ENCODE measurements around the gene EP400. TPM values are rescaled to one million over a fixed set of nuclear protein-coding genes. Genes with fewer than 3 reads are reported as not detected.

EP400 gene
- total and polyA plus RNA-seq, 2 of the 8 experiments (the other 6 are each of a cell fraction or from before 2014, with no cell fraction given): 13.1 to 69.7 TPM

GRCh38 chr12:132109741-132110140, 160.0 kb downstream of the EP400 start (continued):
- TF ChIP-seq CTCF (IDR thresholded peaks at IDR 0.05; ENCODE audit: control extremely low read depth in 1 of 3, insufficient read depth in 1 of 3, low read depth in 1 of 3, low read length in 3 of 3) (no peak), PHF8 (conservative IDR thresholded peaks at IDR 0.05; ENCODE audit: low read depth, low read length) (no peak), ASH2L (IDR thresholded peaks at IDR 0.05; ENCODE audit: low read length) (no peak), HDAC2 (IDR thresholded peaks at IDR 0.05; ENCODE audit: borderline replicate concordance in 1 of 2, low read depth in 2 of 2, low read length in 2 of 2) (no peak)

Measured in H1 (cell line).